ENCODE results near the gene HDAC4.

Gene HDAC4

GRCh38 chr2:239261356-239261755 lies 139.5 kb downstream of the HDAC4 start (continued):
- no peak for TF ChIP-seq ZNF677 (tag by site-specific recombination; IDR thresholded peaks at IDR 0.05)

- Histone ChIP-seq H3K9me3 (ENCODE audit: control insufficient read depth, insufficient read depth, low read depth, low read length) (no peaks in the 10 kb centered on the region; the same call in 1 of the 2 replicates), H3K4me1 (ENCODE audit: control insufficient read depth, insufficient read depth, low read length) (peaks cover 10% of the 10 kb centered on the region), H3K36me3 (ENCODE audit: control insufficient read depth in 2 of 2, insufficient read depth in 1 of 2, low read length in 2 of 2) (no peaks in the 10 kb centered on the region), H3K4me3 (ENCODE audit: low read depth, low read length) (no peak overlapping the region), H3K27ac (ENCODE audit: extremely low read depth, low read depth, low read length) (no peak overlapping the region)
- ChIA-PET POLR2A (no interaction called here), CTCF (no interaction called here)
- TF ChIP-seq ZBTB1 (tag by site-specific recombination; IDR thresholded peaks at IDR 0.05) (no peak), BCL11A (tag by site-specific recombination; IDR thresholded peaks at IDR 0.05; ENCODE audit: low read depth) (no peak), ZNF157 (tag by site-specific recombination; IDR thresholded peaks at IDR 0.05) (no peak), ZEB2 (tag by site-specific recombination; IDR thresholded peaks at IDR 0.05) (no peak), ZNF341 (tag by site-specific recombination; IDR thresholded peaks at IDR 0.05; ENCODE audit: low read depth) (no peak), ZFP37 (tag by site-specific recombination; IDR thresholded peaks at IDR 0.05) (no peak), ZNF670 (tag by site-specific recombination; IDR thresholded peaks at IDR 0.05; ENCODE audit: low read depth) (no peak), ZSCAN30 (tag by site-specific recombination; IDR thresholded peaks at IDR 0.05) (no peak), TRIM28 (IDR thresholded peaks at IDR 0.05; ENCODE audit: borderline replicate concordance, low read length) (no peak), ZNF311 (tag by site-specific recombination; IDR thresholded peaks at IDR 0.05; ENCODE audit: borderline replicate concordance) (no peak), ZNF629 (tag by site-specific recombination; IDR thresholded peaks at IDR 0.05) (no peak), ZNF747 (tag by site-specific recombination; IDR thresholded peaks at IDR 0.05) (no peak), GFI1B (tag by site-specific recombination; IDR thresholded peaks at IDR 0.05) (no peak), ZNF571 (tag by site-specific recombination; IDR thresholded peaks at IDR 0.05) (no peak), ZNF830 (tag by site-specific recombination; IDR thresholded peaks at IDR 0.05; ENCODE audit: low read depth) (no peak), TSHZ1 (tag by site-specific recombination; IDR thresholded peaks at IDR 0.05; ENCODE audit: borderline replicate concordance) (no peak)
These were observed 140.1 kb downstream of the HDAC4 start for GRCh38 chr2:239260546-239261327.

- POLR2A ChIA-PET = no interaction called here
- H3K36me3 ChIP-seq (ENCODE audit: control insufficient read depth in 2 of 2, insufficient read depth in 1 of 2, low read length in 2 of 2) = no peaks in the 10 kb centered on the region
- H3K9me3 ChIP-seq (ENCODE audit: control insufficient read depth, insufficient read depth, low read depth, low read length) = no peaks in the 10 kb centered on the region; the same call in 1 of the 2 replicates
- no peak overlapping the region for H3K4me3 ChIP-seq (ENCODE audit: low read depth, low read length)
- peaks cover 3% of the 10 kb centered on the region; the same call in 1 of the 2 replicates for H3K4me1 ChIP-seq (ENCODE audit: control insufficient read depth, insufficient read depth, low read length)
- CTCF ChIA-PET = no interaction called here
- no peak overlapping the region for H3K27ac ChIP-seq (ENCODE audit: extremely low read depth, low read depth, low read length)
- TF ChIP-seq ZNF529 (tag by site-specific recombination; IDR thresholded peaks at IDR 0.05; ENCODE audit: insufficient replicate concordance) = no peak
- TF ChIP-seq ZNF544 (tag by site-specific recombination; IDR thresholded peaks at IDR 0.05) = no peak
- no peak for TF ChIP-seq ZNF121 (tag by site-specific recombination; IDR thresholded peaks at IDR 0.05)
- TF ChIP-seq, protein P1, sequence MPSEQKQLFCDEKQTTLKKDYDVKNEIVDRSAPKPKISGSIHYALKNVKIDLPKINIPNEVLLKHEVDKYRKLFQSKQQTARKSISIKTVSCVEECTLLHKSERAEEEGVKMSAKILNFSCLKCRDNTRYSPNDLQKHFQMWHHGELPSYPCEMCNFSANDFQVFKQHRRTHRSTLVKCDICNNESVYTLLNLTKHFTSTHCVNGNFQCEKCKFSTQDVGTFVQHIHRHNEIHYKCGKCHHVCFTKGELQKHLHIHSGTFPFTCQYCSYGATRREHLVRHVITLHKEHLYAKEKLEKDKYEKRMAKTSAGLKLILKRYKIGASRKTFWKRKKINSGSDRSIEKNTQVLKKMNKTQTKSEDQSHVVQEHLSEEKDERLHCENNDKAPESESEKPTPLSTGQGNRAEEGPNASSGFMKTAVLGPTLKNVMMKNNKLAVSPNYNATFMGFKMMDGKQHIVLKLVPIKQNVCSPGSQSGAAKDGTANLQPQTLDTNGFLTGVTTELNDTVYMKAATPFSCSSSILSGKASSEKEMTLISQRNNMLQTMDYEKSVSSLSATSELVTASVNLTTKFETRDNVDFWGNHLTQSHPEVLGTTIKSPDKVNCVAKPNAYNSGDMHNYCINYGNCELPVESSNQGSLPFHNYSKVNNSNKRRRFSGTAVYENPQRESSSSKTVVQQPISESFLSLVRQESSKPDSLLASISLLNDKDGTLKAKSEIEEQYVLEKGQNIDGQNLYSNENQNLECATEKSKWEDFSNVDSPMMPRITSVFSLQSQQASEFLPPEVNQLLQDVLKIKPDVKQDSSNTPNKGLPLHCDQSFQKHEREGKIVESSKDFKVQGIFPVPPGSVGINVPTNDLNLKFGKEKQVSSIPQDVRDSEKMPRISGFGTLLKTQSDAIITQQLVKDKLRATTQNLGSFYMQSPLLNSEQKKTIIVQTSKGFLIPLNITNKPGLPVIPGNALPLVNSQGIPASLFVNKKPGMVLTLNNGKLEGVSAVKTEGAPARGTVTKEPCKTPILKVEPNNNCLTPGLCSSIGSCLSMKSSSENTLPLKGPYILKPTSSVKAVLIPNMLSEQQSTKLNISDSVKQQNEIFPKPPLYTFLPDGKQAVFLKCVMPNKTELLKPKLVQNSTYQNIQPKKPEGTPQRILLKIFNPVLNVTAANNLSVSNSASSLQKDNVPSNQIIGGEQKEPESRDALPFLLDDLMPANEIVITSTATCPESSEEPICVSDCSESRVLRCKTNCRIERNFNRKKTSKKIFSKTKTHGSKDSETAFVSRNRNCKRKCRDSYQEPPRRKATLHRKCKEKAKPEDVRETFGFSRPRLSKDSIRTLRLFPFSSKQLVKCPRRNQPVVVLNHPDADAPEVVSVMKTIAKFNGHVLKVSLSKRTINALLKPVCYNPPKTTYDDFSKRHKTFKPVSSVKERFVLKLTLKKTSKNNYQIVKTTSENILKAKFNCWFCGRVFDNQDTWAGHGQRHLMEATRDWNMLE (tag by site-specific recombination; conservative IDR thresholded peaks at IDR 0.05; ENCODE audit: low read depth) = no peak
- TF ChIP-seq ZNF600 (tag by site-specific recombination; IDR thresholded peaks at IDR 0.05) = no peak
- TF ChIP-seq ZNF140 (tag by site-specific recombination; IDR thresholded peaks at IDR 0.05) = no peak
- TF ChIP-seq KLF8 (tag by site-specific recombination; IDR thresholded peaks at IDR 0.05) = no peak
- TF ChIP-seq ZNF174 (tag by site-specific recombination; IDR thresholded peaks at IDR 0.05) = no peak
- no peak for TF ChIP-seq ZBTB17 (tag by site-specific recombination; IDR thresholded peaks at IDR 0.05)
These were observed 141.1 kb downstream of the HDAC4 start for GRCh38 chr2:239259603-239260298.
